ENCODE data around the gene GFER. TPM values are rescaled to one million over a fixed set of nuclear protein-coding genes. Genes with fewer than 3 reads are reported as not detected.

GFER gene
- total RNA-seq, 4 donors from 2014 or later = 13.4 to 20.2 (median 18.1) TPM

GRCh38 chr16:1981398-1981836 is 2.6 kb upstream of the GFER start, which contains the start of gene NOXO1:
TSS of gene NOXO1 (minus strand) at chr16:1981469. CDS start at chr16:1981179, 290 bp downstream.
- 25 to 27% methylated on average over 6 of the region's 6 CpGs for WGBS, 2 donors
- H3K27ac ChIP-seq = no peak within 1 kb of the TSS
- no peak within 1 kb of the TSS for H3K4me3 ChIP-seq
- peaks cover 0 to 46% (median 24%) of the 10 kb centered on the region in 4 donors for H3K4me1 ChIP-seq
- TF ChIP-seq, protein P1, sequence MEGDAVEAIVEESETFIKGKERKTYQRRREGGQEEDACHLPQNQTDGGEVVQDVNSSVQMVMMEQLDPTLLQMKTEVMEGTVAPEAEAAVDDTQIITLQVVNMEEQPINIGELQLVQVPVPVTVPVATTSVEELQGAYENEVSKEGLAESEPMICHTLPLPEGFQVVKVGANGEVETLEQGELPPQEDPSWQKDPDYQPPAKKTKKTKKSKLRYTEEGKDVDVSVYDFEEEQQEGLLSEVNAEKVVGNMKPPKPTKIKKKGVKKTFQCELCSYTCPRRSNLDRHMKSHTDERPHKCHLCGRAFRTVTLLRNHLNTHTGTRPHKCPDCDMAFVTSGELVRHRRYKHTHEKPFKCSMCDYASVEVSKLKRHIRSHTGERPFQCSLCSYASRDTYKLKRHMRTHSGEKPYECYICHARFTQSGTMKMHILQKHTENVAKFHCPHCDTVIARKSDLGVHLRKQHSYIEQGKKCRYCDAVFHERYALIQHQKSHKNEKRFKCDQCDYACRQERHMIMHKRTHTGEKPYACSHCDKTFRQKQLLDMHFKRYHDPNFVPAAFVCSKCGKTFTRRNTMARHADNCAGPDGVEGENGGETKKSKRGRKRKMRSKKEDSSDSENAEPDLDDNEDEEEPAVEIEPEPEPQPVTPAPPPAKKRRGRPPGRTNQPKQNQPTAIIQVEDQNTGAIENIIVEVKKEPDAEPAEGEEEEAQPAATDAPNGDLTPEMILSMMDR (IDR thresholded peaks at IDR 0.05) = no peak
- TF ChIP-seq EP300 (IDR thresholded peaks at IDR 0.05) = no peak
- no peaks in the 10 kb centered on the region for H3K9me3 ChIP-seq
- H3K27me3 ChIP-seq = peaks cover 0 to 55% of the 10 kb centered on the region in 2 donors
- peaks cover 0 to 44% (median 19%) of the 10 kb centered on the region in 3 donors for H3K36me3 ChIP-seq
- no peak for DNase-seq (ENCODE audit: low spot score in 2 of 2)

- Histone ChIP-seq H3K27me3 (peaks cover 0 to 54% of the 10 kb centered on the region in 2 donors), H3K36me3 (peaks cover 0 to 44% (median 13%) of the 10 kb centered on the region in 3 donors), H3K9me3 (no peaks in the 10 kb centered on the region), H3K27ac (no peak overlapping the region), H3K4me1 (peaks cover 0 to 46% (median 24%) of the 10 kb centered on the region in 4 donors), H3K4me3 (no peak overlapping the region)
- TF ChIP-seq POLR2A (IDR thresholded peaks at IDR 0.05) (no peak), EP300 (IDR thresholded peaks at IDR 0.05) (no peak)
- TF ChIP-seq, protein P1 (IDR thresholded peaks at IDR 0.05) = no peak
- no peak for DNase-seq (ENCODE audit: low spot score in 2 of 2)
- 39 to 43% methylated on average over 5 of the region's 5 CpGs for WGBS, 2 donors
These were observed 2.0 kb upstream of the GFER start for GRCh38 chr16:1982013-1982433.

DNA sequence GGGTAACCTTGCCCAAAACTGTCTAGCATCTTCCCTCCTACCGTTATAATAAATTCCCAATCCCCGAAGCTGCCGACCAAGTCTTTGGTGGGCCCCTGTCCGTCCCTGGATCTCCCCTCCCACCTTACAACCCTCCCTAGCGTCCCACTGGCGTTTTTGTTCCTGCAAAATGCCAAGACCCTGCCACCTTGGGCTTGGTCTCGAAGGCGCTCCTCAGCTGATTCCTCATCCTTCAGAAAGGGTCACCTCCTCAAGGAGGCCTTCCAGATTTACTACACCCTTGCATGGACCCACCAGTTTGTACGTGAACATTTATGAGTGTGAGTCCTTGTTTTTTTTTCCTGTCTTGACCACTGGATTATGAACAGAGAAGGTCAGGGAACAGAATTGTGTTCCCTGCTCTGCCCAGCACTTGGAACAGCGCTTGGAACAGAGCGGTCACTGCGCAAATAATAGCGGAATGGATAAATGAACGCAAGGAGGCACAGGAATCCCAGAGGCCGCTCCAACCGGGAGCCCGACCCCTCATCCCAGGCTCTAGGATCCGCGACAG is 926 bp upstream of the GFER start:
- no peak for DNase-seq (ENCODE audit: low spot score in 2 of 2)
- Histone ChIP-seq H3K4me3 (peak overlapping the region; percentile 56 to 94 (median 70)), H3K27ac (peak overlapping the region in 2 of 4 donors; percentile 85 to 86), H3K36me3 (peaks cover 0 to 41% (median 4%) of the 10 kb centered on the region in 3 donors), H3K27me3 (peaks cover 0 to 44% of the 10 kb centered on the region in 2 donors), H3K4me1 (peaks cover 0 to 46% (median 24%) of the 10 kb centered on the region in 4 donors), H3K9me3 (no peaks in the 10 kb centered on the region)
- TF ChIP-seq POLR2A (IDR thresholded peaks at IDR 0.05) = no peak
- TF ChIP-seq, protein P1 (IDR thresholded peaks at IDR 0.05) = no peak
- WGBS, 2 donors = 20 to 30% methylated on average over 17 to 19 of the region's 19 CpGs

DNA sequence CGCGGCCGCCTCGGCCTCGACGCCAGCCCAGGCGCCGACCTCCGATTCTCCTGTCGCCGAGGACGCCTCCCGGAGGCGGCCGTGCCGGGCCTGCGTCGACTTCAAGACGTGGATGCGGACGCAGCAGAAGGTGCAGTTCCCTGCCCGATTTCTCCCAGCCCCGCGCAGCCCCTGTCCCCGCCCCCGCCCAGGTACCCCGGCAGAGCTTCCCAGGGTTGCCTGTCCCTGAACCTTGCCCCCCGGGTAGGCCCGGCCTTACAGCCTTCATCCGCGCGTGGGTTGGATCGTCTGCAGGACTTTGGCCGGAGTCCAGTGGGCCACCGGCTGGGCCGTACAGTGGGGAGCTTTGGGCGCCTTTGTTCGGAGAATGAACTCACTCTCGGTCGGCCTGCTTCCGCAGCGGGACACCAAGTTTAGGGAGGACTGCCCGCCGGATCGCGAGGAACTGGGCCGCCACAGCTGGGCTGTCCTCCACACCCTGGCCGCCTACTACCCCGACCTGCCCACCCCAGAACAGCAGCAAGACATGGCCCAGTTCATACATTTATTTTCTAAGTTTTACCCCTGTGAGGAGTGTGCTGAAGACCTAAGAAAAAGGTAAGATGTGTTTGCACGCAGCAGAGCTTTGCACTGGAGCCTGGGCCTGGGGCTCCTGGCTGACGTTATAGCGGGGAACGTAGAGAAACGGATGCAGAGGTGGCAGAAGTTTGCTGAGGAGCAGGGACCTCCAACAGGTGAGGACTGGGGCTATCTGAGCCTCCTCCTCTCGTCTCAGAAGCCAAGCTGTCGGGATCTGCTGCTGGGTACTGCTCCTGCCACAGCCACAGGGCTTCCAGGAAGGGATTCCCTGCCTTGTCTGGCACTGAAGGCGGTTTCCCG is 593 bp downstream of the GFER start:
- H3K27ac ChIP-seq = peak overlapping the region in 3 of 4 donors; percentile 74 to 86 (median 85)
- no peaks in the 10 kb centered on the region for H3K9me3 ChIP-seq
- no peak for DNase-seq (ENCODE audit: low spot score in 2 of 2)
- peaks cover 0 to 42% (median 22%) of the 10 kb centered on the region in 4 donors for H3K4me1 ChIP-seq
- peak overlapping the region; percentile 56 to 94 (median 88) for H3K4me3 ChIP-seq
- peaks cover 0 to 44% of the 10 kb centered on the region in 2 donors for H3K27me3 ChIP-seq
- H3K36me3 ChIP-seq = peaks cover 0 to 26% (median 0%) of the 10 kb centered on the region in 3 donors
- TF ChIP-seq, protein P1 (IDR thresholded peaks at IDR 0.05) = no peak
- no peak for TF ChIP-seq POLR2A (IDR thresholded peaks at IDR 0.05)
- no peak for TF ChIP-seq EP300 (IDR thresholded peaks at IDR 0.05)
- WGBS, 2 donors = 8 to 10% methylated on average over 44 to 48 of the region's 58 CpGs

Measured in tibial nerve (tissue), 4 donors.